Aorta (tissue), 5 donors: ENCODE results near the gene AUNIP. TPM values are rescaled to one million over a fixed set of nuclear protein-coding genes. Genes with fewer than 3 reads are reported as not detected.
A peak's percentile ranks its signal among the peaks of the same experiment; 100 is the strongest.

Experiments
- ATAC-seq: fragments of 200-7000 bp; cut with Tn5 transposase; one replicate; pipeline ENCODE4 v1.9.1; 2022; ENCODE audit warnings: moderate library complexity; ENCODE audit not compliant: low FRiP score
- DNase-seq, 2 donors: peaks; one replicate each; pipeline ENCODE4 v3.0.0-alpha.2; 2020
- H3K27ac ChIP-seq, 2 donors: one replicate each; pipeline ENCODE4 v1.5.1; 2013; ENCODE audit warnings: low read length in 2 of 2, mild to moderate bottlenecking in 2 of 2, moderate library complexity in 2 of 2, control low read depth in 1 of 2, inconsistent platforms in 1 of 2, low read depth in 1 of 2
- H3K27me3 ChIP-seq, 2 donors: one replicate each; pipeline ENCODE4 v1.6.1; 2013; ENCODE audit warnings: control low read depth in 1 of 2, low read length in 1 of 2, mild to moderate bottlenecking in 1 of 2, moderate library complexity in 1 of 2; ENCODE audit not compliant: insufficient read depth in 2 of 2, control insufficient read depth in 1 of 2
- H3K36me3 ChIP-seq, 2 donors: one replicate each; pipeline ENCODE4 v1.6.1; 2013; ENCODE audit warnings: control low read depth in 1 of 2, low read length in 1 of 2, mild to moderate bottlenecking in 1 of 2; ENCODE audit not compliant: insufficient read depth in 2 of 2, control insufficient read depth in 1 of 2
- H3K4me1 ChIP-seq, 2 donors: one replicate each; pipeline ENCODE4 v1.6.1; 2013; ENCODE audit warnings: low read length in 2 of 2, control low read depth in 1 of 2, mild to moderate bottlenecking in 1 of 2, moderate library complexity in 1 of 2; ENCODE audit not compliant: insufficient read depth in 2 of 2, control insufficient read depth in 1 of 2
- H3K4me3 ChIP-seq, 2 donors: one replicate each; pipeline ENCODE4 v1.5.1; 2013; ENCODE audit warnings: low read length in 2 of 2, control low read depth in 1 of 2, mild to moderate bottlenecking in 1 of 2
- H3K9me3 ChIP-seq: one replicate; pipeline ENCODE4 v1.6.1; 2013; ENCODE audit warnings: mild to moderate bottlenecking, low read length; ENCODE audit not compliant: control insufficient read depth
- WGBS, 2 donors: extraction: QIAGEN DNeasy Blood & Tissue Kit; methylation state at CpG; one replicate each; pipeline ENCODE4 v1.1.7; 2013; 5-methylcytosine and 5-hydroxymethylcytosine counted together
- intact Hi-C, 2 donors: fragments of 100-400 bp; cut with DNase I; formaldehyde crosslinking; loops; one replicate each; pipeline versions ENCODE4 v1.14.2 to v1.15.0; 2022
- polyA plus RNA-seq, 2 donors: library from polyadenylated mRNA; stranded (reverse); fragments of 200-250 nt; gene quantifications; one replicate each; pipeline ENCODE4 v1.2.3, GENCODE V29; 2013
- total RNA-seq, 2 donors: library from RNA; stranded (reverse); fragmentation: NEBNext Ultra II Directional; extraction: Animal tissue kit (Norgen Biotek cat#: 25700); gene quantifications; one replicate each; pipeline ENCODE4 v1.2.1, GENCODE V29; 2021
- donor health status: healthy with polysubstance abuse.
- donor health status: Bipolar disorder and iron deficiency.
- donor health status: DM: no; HTN: no; CAD: no.
- donor health status: DM: no; HTN: no; CAD: no.
- donor health status: DM: yes; HTN: yes; CAD: no.

AUNIP gene
- total and polyA plus RNA-seq, 4 donors = not detected

GRCh38 chr1:25820247-25821111 lies 38.8 kb downstream of the AUNIP start:
- intact Hi-C loops = loop anchor here (5.0 kb wide), 1 partner anchor 177 kb away; the partner anchor contains the start of gene PAFAH2 (in 2 of the 2)
- Histone ChIP-seq H3K9me3 (no peaks in the 10 kb centered on the region), H3K4me3 (peak overlapping the region; percentile 77 to 88), H3K36me3 (no peaks in the 10 kb centered on the region), H3K27me3 (no peaks in the 10 kb centered on the region), H3K27ac (peak overlapping the region in 1 of 2 donors; percentile 58), H3K4me1 (no peaks in the 10 kb centered on the region)
- DNase-seq = peak in 1 of 2 donors; percentile 75
- 1% methylated on average over 64 to 67 of the region's 67 CpGs for WGBS, 2 donors
- ATAC-seq = peak; percentile 49

GRCh38 chr1:25819491-25820246 lies 39.6 kb downstream of the AUNIP start, which contains the start of gene MTFR1L:
MTFR1L (plus strand) TSS chr1:25819954; CDS start chr1:25823105, 3,151 bp downstream.
- 0 to 1% methylated on average over 53 to 64 of the region's 64 CpGs for WGBS, 2 donors
- Histone ChIP-seq H3K27ac (peak within 1 kb of the TSS in 1 of 2 donors; percentile 80), H3K4me1 (no peaks in the 10 kb centered on the region), H3K9me3 (no peaks in the 10 kb centered on the region), H3K36me3 (no peaks in the 10 kb centered on the region), H3K27me3 (no peaks in the 10 kb centered on the region), H3K4me3 (peak within 1 kb of the TSS; percentile 77 to 88)
- intact Hi-C loops = loop anchor here (5.0 kb wide), 2 partner anchors 178 to 572 kb away; partner anchors contain the start of genes PAFAH2 (in 2 of the 2) and RSRP1 (in 1 of the 2)
- ATAC-seq (peak; percentile 94), DNase-seq (peak; percentile 93 to 96)

- Histone ChIP-seq H3K36me3 (peaks cover 0 to 4% of the 10 kb centered on the region in 2 donors), H3K9me3 (no peaks in the 10 kb centered on the region), H3K27me3 (no peaks in the 10 kb centered on the region), H3K4me3 (no peak overlapping the region), H3K4me1 (no peaks in the 10 kb centered on the region), H3K27ac (peak overlapping the region in 1 of 2 donors; percentile 13)
- DNase-seq = no peak
- WGBS, 2 donors = 49 to 57% methylated on average over 6 of the region's 6 CpGs
- intact Hi-C loops = loop anchor here in 1 of 2 donors (5.0 kb wide), 1 partner anchor 571 kb away; the partner anchor contains the start of gene RSRP1
- no peak for ATAC-seq
Measured at GRCh38 chr1:25818569-25818968, 40.7 kb downstream of the AUNIP start.

- intact Hi-C loops = loop anchor here in 1 of 2 donors (5.0 kb wide), 1 partner anchor 571 kb away; the partner anchor contains the start of gene RSRP1
- Histone ChIP-seq H3K9me3 (no peaks in the 10 kb centered on the region), H3K4me1 (no peaks in the 10 kb centered on the region), H3K4me3 (no peak overlapping the region), H3K27ac (no peak overlapping the region), H3K36me3 (peaks cover 0 to 4% of the 10 kb centered on the region in 2 donors), H3K27me3 (no peaks in the 10 kb centered on the region)
- WGBS, 2 donors = 36 to 42% methylated on average over 8 of the region's 8 CpGs
- ATAC-seq (no peak), DNase-seq (no peak)
Measured at GRCh38 chr1:25817840-25818501, 41.3 kb downstream of the AUNIP start.

- intact Hi-C loops = loop anchor here in 1 of 2 donors (5.0 kb wide), 1 partner anchor 569 kb away; the partner anchor contains the start of gene RSRP1
- H3K36me3 ChIP-seq = peaks cover 0 to 4% of the 10 kb centered on the region in 2 donors
- no peak for ATAC-seq
- H3K27me3 ChIP-seq = no peaks in the 10 kb centered on the region
- H3K4me1 ChIP-seq = no peaks in the 10 kb centered on the region
- no peak overlapping the region for H3K27ac ChIP-seq
- no peaks in the 10 kb centered on the region for H3K9me3 ChIP-seq
- 83% methylated on average over 15 of the region's 15 CpGs for WGBS, 2 donors
- H3K4me3 ChIP-seq = no peak overlapping the region
- no peak for DNase-seq
Measured at GRCh38 chr1:25816112-25816718, 43.0 kb downstream of the AUNIP start.

- no peak for DNase-seq
- 88% methylated on average over 24 of the region's 24 CpGs for WGBS, 2 donors
Measured at GRCh38 chr1:25815208-25816111, 43.8 kb downstream of the AUNIP start.

GRCh38 chr1:25814549-25815087 lies 44.6 kb downstream of the AUNIP start:
- WGBS, 2 donors = 89 to 94% methylated on average over 7 of the region's 7 CpGs
- ATAC-seq (no peak), DNase-seq (no peak)
- no peak overlapping the region for H3K4me3 ChIP-seq
- H3K27me3 ChIP-seq = no peaks in the 10 kb centered on the region
- H3K4me1 ChIP-seq = no peaks in the 10 kb centered on the region
- H3K9me3 ChIP-seq = no peaks in the 10 kb centered on the region
- H3K36me3 ChIP-seq = peaks cover 0 to 4% of the 10 kb centered on the region in 2 donors
- H3K27ac ChIP-seq = no peak overlapping the region
- intact Hi-C loops = loop anchor here in 1 of 2 donors (5.0 kb wide), 2 partner anchors 412 to 567 kb away; partner anchors contain the start of gene RSRP1

More at GRCh38 chr1:25815208-25816111, 43.8 kb downstream of the AUNIP start:
- H3K4me1 ChIP-seq = no peaks in the 10 kb centered on the region
- intact Hi-C loops = loop anchor here in 1 of 2 donors (5.0 kb wide), 1 partner anchor 568 kb away; the partner anchor contains the start of gene RSRP1
- ATAC-seq = no peak
- no peaks in the 10 kb centered on the region for H3K9me3 ChIP-seq
- H3K27ac ChIP-seq = no peak overlapping the region
- H3K4me3 ChIP-seq = no peak overlapping the region
- H3K27me3 ChIP-seq = no peaks in the 10 kb centered on the region
- peaks cover 0 to 4% of the 10 kb centered on the region in 2 donors for H3K36me3 ChIP-seq
